Measurements from ENCODE around the gene NMRAL1.

- no peak for TF ChIP-seq GATA2 (IDR thresholded peaks at IDR 0.05; ENCODE audit: low read depth, low read length)
- TF ChIP-seq GATA3 (IDR thresholded peaks at IDR 0.05; ENCODE audit: low read depth, low read length), result no peak
These were observed 35.0 kb upstream of the NMRAL1 start for GRCh38 chr16:4509420-4509819.

All from SH-SY5Y (cell line).